H1 (cell line): ENCODE data around the gene ZNF768. TPM values are rescaled to one million over a fixed set of nuclear protein-coding genes. Genes with fewer than 3 reads are reported as not detected.

Experiments
- CTCF ChIP-seq, 3 experiments: IDR thresholded peaks; 1 replicate in 2 of 3; 2 replicates in 1 of 3; pipeline versions ENCODE4 v1.5.1 to v1.6.1; 2011; ENCODE audit warnings: low read length in 3 of 3, mild to moderate bottlenecking in 3 of 3, inconsistent platforms in 2 of 3, low read depth in 1 of 3, moderate library complexity in 1 of 3; ENCODE audit not compliant: insufficient read depth in 1 of 3; ENCODE audit errors: control extremely low read depth in 1 of 3
- polyA plus RNA-seq, 7 experiments: library from polyadenylated mRNA; depleted of rRNA in 3 of 7; stranded (reverse) in 5 of 7; unstranded in 2 of 7; fragments of >200 nt in 5 of 7; fragments of 200-250 nt in 2 of 7; gene quantifications; 1 replicate in 5 of 7; 2 replicates in 1 of 7; 4 replicates in 1 of 7; pipeline versions ENCODE4 v1.2.1 to v1.2.3, GENCODE V29; 2011 to 2013; ENCODE audit warnings: missing spikeins in 2 of 7, mixed read lengths in 2 of 7
- total RNA-seq: library from RNA; stranded (reverse); fragmentation: NEBNext Ultra II Directional; extraction: Animal tissue kit (Norgen Biotek cat#: 25700); gene quantifications from 2 replicates; pipeline ENCODE4 v1.2.1, GENCODE V29; 2021

The ZNF768 gene
- total and polyA plus RNA-seq, 2 of the 8 experiments (the other 6 are each of a cell fraction or from before 2014, with no cell fraction given) = 36.1 to 47.7 TPM

- no peak for TF ChIP-seq CTCF (IDR thresholded peaks at IDR 0.05; ENCODE audit: control extremely low read depth in 1 of 3, insufficient read depth in 1 of 3, low read depth in 1 of 3, low read length in 3 of 3)
Measured at GRCh38 chr16:30528799-30529457, 2.6 kb upstream of the ZNF768 start (continued).
